HL-60/S4 treated with phorbol 12-myristate 13-acetate at 8.2 ng/mL for 4 days and 3 days (cell line): ENCODE data around the gene CDC42BPB.

ENCODE experiments used
- in situ Hi-C: fragments of 300-500 bp; cut with MboI; formaldehyde crosslinking; loops from 2 replicates; pipeline ENCODE4 v1.15.0; 2022; ENCODE audit warnings: low sequenced_read_pairs

Gene CDC42BPB

GRCh38 chr14:103022002-103022684, 35.2 kb downstream of the CDC42BPB start:
- in situ Hi-C loops = no loop called here

- in situ Hi-C loops = no loop called here
Measured at GRCh38 chr14:103021684-103022001, 35.7 kb downstream of the CDC42BPB start.

GRCh38 chr14:103020271-103021170, 36.8 kb downstream of the CDC42BPB start:
- in situ Hi-C loops = no loop called here

GRCh38 chr14:103019826-103020225, 37.5 kb downstream of the CDC42BPB start:
- in situ Hi-C loops = no loop called here

GRCh38 chr14:103019236-103019635, 38.1 kb downstream of the CDC42BPB start:
- in situ Hi-C loops = no loop called here

- in situ Hi-C loops = no loop called here
Measured at GRCh38 chr14:103016594-103016993, 40.8 kb downstream of the CDC42BPB start.

- in situ Hi-C loops = no loop called here
Measured at GRCh38 chr14:103016071-103016470, 41.3 kb downstream of the CDC42BPB start.

GRCh38 chr14:103015426-103015825, 41.9 kb downstream of the CDC42BPB start:
- in situ Hi-C loops = no loop called here

GRCh38 chr14:103014466-103015228, 42.7 kb downstream of the CDC42BPB start:
- in situ Hi-C loops = no loop called here

- in situ Hi-C loops = no loop called here
Measured at GRCh38 chr14:103013028-103013427, 44.3 kb downstream of the CDC42BPB start.

- in situ Hi-C loops = no loop called here
Measured at GRCh38 chr14:103009559-103009958, 47.8 kb downstream of the CDC42BPB start.

GRCh38 chr14:103008768-103009357, 48.5 kb downstream of the CDC42BPB start:
- in situ Hi-C loops = no loop called here

GRCh38 chr14:103008126-103008525, 49.2 kb downstream of the CDC42BPB start:
- in situ Hi-C loops = no loop called here

GRCh38 chr14:103007555-103007954, 49.8 kb downstream of the CDC42BPB start:
- in situ Hi-C loops = no loop called here

GRCh38 chr14:103006991-103007520, 50.3 kb downstream of the CDC42BPB start:
- in situ Hi-C loops = no loop called here

GRCh38 chr14:103006106-103006505, 51.2 kb downstream of the CDC42BPB start:
- in situ Hi-C loops = no loop called here

GRCh38 chr14:103003850-103004249, 53.5 kb downstream of the CDC42BPB start:
- in situ Hi-C loops = no loop called here

- in situ Hi-C loops = no loop called here
Measured at GRCh38 chr14:103003351-103003615, 54.1 kb downstream of the CDC42BPB start.

GRCh38 chr14:103002578-103003350, 54.6 kb downstream of the CDC42BPB start:
- in situ Hi-C loops = no loop called here

- in situ Hi-C loops = no loop called here
Measured at GRCh38 chr14:103001651-103002396, 55.5 kb downstream of the CDC42BPB start.
